VCaP (cell line): Measurements from ENCODE around the gene DMTF1.
"Not testable (repeated sequence)": the region's sequence is repeated elsewhere in the genome, so short reads cannot be mapped to it uniquely, and the experiment has no call there.

Experiments used
- H3K27ac ChIP-seq: fragments of 450-650 bp; 2 replicates; pipeline ENCODE4 v1.5.1; 2017
- TF ChIP-seq, protein P1 (sequence below): fragments of 450-650 bp; conservative IDR thresholded peaks from 2 replicates; pipeline ENCODE4 v1.5.1; 2017; ENCODE audit warnings: mild to moderate bottlenecking, moderate library complexity

Gene DMTF1

DNA sequence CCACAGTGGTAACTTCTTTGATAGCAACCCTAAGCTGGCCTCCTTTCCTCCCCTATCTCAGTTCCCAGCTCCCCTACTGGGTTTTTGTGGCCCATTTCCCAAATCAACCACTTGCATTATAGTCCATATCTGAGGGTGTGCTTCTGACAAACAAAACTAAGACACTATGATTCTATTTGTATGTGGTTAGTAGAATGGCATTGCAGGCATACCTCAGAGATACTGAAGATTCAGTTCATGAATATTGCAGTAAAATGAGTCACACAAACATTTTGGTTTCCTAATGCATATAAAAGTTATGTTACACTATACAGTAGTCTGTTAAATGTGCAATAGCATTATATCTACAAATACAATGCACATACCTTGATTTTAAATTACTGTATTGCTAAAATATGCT lies 82.7 kb downstream of the DMTF1 start:
- TF ChIP-seq, protein P1, sequence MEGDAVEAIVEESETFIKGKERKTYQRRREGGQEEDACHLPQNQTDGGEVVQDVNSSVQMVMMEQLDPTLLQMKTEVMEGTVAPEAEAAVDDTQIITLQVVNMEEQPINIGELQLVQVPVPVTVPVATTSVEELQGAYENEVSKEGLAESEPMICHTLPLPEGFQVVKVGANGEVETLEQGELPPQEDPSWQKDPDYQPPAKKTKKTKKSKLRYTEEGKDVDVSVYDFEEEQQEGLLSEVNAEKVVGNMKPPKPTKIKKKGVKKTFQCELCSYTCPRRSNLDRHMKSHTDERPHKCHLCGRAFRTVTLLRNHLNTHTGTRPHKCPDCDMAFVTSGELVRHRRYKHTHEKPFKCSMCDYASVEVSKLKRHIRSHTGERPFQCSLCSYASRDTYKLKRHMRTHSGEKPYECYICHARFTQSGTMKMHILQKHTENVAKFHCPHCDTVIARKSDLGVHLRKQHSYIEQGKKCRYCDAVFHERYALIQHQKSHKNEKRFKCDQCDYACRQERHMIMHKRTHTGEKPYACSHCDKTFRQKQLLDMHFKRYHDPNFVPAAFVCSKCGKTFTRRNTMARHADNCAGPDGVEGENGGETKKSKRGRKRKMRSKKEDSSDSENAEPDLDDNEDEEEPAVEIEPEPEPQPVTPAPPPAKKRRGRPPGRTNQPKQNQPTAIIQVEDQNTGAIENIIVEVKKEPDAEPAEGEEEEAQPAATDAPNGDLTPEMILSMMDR: no peak
- no peak overlapping the region for H3K27ac ChIP-seq

DNA sequence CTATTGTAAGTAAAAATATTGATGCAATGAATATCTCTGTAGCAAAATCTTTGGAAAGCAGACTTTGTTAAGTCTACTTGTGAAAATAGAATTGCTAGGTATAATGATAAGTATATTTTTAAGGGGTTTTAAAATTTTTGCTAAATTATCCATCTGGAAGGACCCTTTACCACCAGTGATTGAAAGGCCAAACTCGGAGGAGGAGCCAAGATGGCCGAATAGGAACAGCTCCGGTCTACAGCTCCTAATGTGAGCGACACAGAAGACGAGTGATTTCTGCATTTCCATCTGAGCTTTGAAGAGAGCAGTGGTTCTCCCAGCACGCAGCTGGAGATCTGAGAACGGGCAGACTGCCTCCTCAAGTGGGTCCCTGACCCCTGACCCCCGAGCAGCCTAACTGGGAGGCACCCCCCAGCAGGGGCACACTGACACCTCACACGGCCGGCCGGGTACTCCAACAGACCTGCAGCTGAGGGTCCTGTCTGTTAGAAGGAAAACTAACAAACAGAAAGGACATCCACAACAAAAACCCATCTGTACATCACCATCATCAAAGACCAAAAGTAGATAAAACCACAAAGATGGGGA lies 86.3 kb downstream of the DMTF1 start:
- not testable (repeated sequence) for H3K27ac ChIP-seq

DNA sequence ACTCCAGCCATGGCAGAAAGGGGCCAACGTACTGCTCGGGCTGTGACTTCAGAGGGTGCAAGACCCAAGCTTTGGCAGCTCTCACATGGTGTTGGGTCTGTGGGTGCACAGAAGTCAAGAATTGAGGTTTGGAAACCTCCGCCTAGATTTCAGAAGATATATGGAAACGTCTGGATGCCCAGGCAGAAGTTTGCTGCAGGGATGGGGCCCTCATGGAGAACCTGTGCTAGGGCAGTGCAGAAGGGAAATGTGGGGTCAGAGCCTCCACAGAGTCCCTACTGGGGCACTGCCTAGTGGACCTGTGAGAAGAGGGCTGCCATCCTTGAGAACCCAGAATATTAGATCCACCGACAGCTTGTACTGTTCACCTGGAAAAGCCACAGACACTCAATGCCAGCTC lies 93.4 kb downstream of the DMTF1 start:
- not testable (repeated sequence) for H3K27ac ChIP-seq
